B cell (primary cell): Measurements from ENCODE around the gene DLX3.

Source experiments
- EZH2 ChIP-seq: IDR thresholded peaks from 2 replicates; pipeline ENCODE4 v1.6.1; 2012; ENCODE audit warnings: borderline replicate concordance, low read depth, mild to moderate bottlenecking, moderate library complexity, low read length; ENCODE audit not compliant: insufficient read depth, poor library complexity, severe bottlenecking
- TF ChIP-seq, protein P1 (sequence below): fragments of 200-600 bp; IDR thresholded peaks from one replicate; pipeline ENCODE4 v1.8.0; 2022; ENCODE audit warnings: antibody characterized with exemption, mild to moderate bottlenecking

DNA sequence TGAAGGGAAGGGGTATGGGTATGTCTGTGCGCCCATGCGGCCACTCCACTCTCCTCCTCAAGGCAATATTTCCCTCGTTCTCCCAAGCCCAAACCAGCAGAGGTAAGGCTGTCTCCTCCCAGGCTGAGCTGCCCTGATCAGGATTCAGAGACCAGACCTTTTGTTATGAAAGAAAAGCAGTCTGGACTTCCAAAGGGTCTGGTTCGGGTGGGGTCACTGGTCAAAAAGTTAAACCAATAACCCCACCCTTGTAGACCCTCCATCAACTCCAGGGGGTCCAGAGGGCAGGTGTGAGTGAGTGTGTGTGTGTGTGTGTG, 31.8 kb downstream of the DLX3 start:
- TF ChIP-seq EZH2: no peak
- TF ChIP-seq, protein P1, sequence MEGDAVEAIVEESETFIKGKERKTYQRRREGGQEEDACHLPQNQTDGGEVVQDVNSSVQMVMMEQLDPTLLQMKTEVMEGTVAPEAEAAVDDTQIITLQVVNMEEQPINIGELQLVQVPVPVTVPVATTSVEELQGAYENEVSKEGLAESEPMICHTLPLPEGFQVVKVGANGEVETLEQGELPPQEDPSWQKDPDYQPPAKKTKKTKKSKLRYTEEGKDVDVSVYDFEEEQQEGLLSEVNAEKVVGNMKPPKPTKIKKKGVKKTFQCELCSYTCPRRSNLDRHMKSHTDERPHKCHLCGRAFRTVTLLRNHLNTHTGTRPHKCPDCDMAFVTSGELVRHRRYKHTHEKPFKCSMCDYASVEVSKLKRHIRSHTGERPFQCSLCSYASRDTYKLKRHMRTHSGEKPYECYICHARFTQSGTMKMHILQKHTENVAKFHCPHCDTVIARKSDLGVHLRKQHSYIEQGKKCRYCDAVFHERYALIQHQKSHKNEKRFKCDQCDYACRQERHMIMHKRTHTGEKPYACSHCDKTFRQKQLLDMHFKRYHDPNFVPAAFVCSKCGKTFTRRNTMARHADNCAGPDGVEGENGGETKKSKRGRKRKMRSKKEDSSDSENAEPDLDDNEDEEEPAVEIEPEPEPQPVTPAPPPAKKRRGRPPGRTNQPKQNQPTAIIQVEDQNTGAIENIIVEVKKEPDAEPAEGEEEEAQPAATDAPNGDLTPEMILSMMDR: no peak
